Common myeloid progenitor, CD34-positive (primary cell): Measurements from ENCODE around the gene FBXO24.
A peak's percentile ranks its signal among the peaks of the same experiment; 100 is the strongest.

Experiments used
- CTCF ChIA-PET: fragments of 350-600 bp; sonication (Branson Sonifier 250); formaldehyde crosslinking; loops from one replicate; lab custom pipeline; 2021; ENCODE audit warnings: antibody characterized with exemption; lab: Charles Lee
- POLR2A ChIA-PET: fragments of 350-600 bp; sonication (Branson Sonifier 250); formaldehyde crosslinking; loops from one replicate; lab custom pipeline; 2021; ENCODE audit warnings: antibody characterized with exemption; lab: Charles Lee
- DNase-seq, 3 donors: peaks; one replicate each; pipeline versions ENCODE4 v3.0.0 to v3.0.0-alpha.2; 2013
- H3K27ac ChIP-seq, 2 experiments: 1 replicate in 1 of 2; 2 replicates in 1 of 2; pipeline ENCODE4 v1.7.0; 2013; ENCODE audit warnings: inconsistent platforms in 2 of 2, low read length in 2 of 2, mild to moderate bottlenecking in 2 of 2, low read depth in 1 of 2, moderate library complexity in 1 of 2; ENCODE audit not compliant: severe bottlenecking in 2 of 2, insufficient read depth in 1 of 2, poor library complexity in 1 of 2
- H3K27me3 ChIP-seq, 5 experiments: replicated peaks in 2 of 5; 1 replicate in 3 of 5; 2 replicates in 2 of 5; pipeline versions ENCODE4 v1.6.1 to v1.7.0; 2013; ENCODE audit warnings: low read length in 4 of 5, mild to moderate bottlenecking in 2 of 5, moderate library complexity in 2 of 5, inconsistent platforms in 1 of 5; ENCODE audit not compliant: insufficient read depth in 5 of 5, control insufficient read depth in 4 of 5
- H3K36me3 ChIP-seq, 4 experiments: 1 replicate in 2 of 4; 2 replicates in 2 of 4; pipeline versions ENCODE4 v1.6.1 to v1.7.0; 2013; ENCODE audit warnings: low read length in 3 of 4, control low read depth in 1 of 4, mild to moderate bottlenecking in 1 of 4; ENCODE audit not compliant: control insufficient read depth in 4 of 4, insufficient read depth in 4 of 4
- H3K4me1 ChIP-seq, 4 experiments: 1 replicate in 3 of 4; 2 replicates in 1 of 4; pipeline versions ENCODE4 v1.6.1 to v1.7.1; 2013; ENCODE audit warnings: low read length in 3 of 4, mild to moderate bottlenecking in 3 of 4, control low read depth in 1 of 4, inconsistent platforms in 1 of 4, moderate library complexity in 1 of 4; ENCODE audit not compliant: control insufficient read depth in 4 of 4, insufficient read depth in 4 of 4; ENCODE audit errors: control extremely low read depth in 1 of 4
- H3K4me3 ChIP-seq, 7 experiments: 1 replicate in 4 of 7; 2 replicates in 3 of 7; pipeline versions ENCODE4 v1.5.1 to v1.7.0; 2013; ENCODE audit warnings: mild to moderate bottlenecking in 7 of 7, low read length in 6 of 7, moderate library complexity in 6 of 7, inconsistent platforms in 2 of 7, low read depth in 2 of 7, control low read depth in 1 of 7; ENCODE audit not compliant: insufficient read depth in 4 of 7, control insufficient read depth in 1 of 7; ENCODE audit errors: extremely low read depth in 1 of 7
- H3K9me3 ChIP-seq, 5 experiments: 1 replicate in 4 of 5; 2 replicates in 1 of 5; pipeline versions ENCODE4 v1.6.1 to v1.7.1; 2013; ENCODE audit warnings: low read length in 4 of 5, mild to moderate bottlenecking in 2 of 5, inconsistent platforms in 1 of 5, low read depth in 1 of 5, moderate library complexity in 1 of 5; ENCODE audit not compliant: control insufficient read depth in 4 of 5, insufficient read depth in 2 of 5; ENCODE audit errors: control extremely low read depth in 1 of 5
- WGBS: methylation state at CpG from one replicate; pipeline ENCODE4 v1.1.5; 2013; ENCODE audit not compliant: insufficient coverage; 5-methylcytosine and 5-hydroxymethylcytosine counted together

FBXO24 gene

DNA sequence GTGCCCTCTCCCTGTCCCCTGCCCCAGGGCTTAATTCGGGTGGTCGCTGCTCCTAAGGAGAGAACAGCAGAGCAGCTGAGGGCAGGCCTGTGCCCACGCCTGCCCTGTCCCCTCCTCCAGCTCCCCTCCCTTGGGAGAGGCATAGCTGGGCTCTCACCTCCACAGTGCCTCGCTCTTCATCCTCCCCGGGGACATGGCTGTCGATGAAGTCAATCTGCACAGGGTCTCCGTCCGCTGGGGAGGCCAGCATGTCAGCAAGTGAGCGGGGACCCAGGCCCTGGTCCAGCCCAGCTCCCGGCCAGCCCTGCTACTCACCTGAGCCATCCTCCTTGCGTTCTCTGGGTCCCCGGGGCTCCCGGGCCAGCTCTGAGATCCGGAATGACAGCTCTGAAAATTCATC lies 8.6 kb upstream of the FBXO24 start:
- DNase-seq, result no peak
- 94% methylated on average over 13 of the region's 14 CpGs for WGBS
- ChIA-PET CTCF (interaction anchor here (1.3 to 4.5 kb wide), 4 partner anchors 9 to 108 kb away, joined by 5 to 29 read pairs (median 6); partner anchors contain the start of genes FBXO24 and LRCH4), POLR2A (interaction anchor here (0.9 kb wide), 1 partner anchor 9 kb away, joined by 4 read pairs; the partner anchor contains the start of genes FBXO24 and LRCH4)
- Histone ChIP-seq H3K27me3 (no peaks in the 10 kb centered on the region), H3K9me3 (no peaks in the 10 kb centered on the region), H3K4me1 (peaks cover under 1 to 16% (median 11%) of the 10 kb centered on the region in 4 experiments), H3K27ac (no peak overlapping the region), H3K36me3 (peaks cover 7 to 94% (median 81%) of the 10 kb centered on the region in 4 experiments), H3K4me3 (no peak overlapping the region)

DNA sequence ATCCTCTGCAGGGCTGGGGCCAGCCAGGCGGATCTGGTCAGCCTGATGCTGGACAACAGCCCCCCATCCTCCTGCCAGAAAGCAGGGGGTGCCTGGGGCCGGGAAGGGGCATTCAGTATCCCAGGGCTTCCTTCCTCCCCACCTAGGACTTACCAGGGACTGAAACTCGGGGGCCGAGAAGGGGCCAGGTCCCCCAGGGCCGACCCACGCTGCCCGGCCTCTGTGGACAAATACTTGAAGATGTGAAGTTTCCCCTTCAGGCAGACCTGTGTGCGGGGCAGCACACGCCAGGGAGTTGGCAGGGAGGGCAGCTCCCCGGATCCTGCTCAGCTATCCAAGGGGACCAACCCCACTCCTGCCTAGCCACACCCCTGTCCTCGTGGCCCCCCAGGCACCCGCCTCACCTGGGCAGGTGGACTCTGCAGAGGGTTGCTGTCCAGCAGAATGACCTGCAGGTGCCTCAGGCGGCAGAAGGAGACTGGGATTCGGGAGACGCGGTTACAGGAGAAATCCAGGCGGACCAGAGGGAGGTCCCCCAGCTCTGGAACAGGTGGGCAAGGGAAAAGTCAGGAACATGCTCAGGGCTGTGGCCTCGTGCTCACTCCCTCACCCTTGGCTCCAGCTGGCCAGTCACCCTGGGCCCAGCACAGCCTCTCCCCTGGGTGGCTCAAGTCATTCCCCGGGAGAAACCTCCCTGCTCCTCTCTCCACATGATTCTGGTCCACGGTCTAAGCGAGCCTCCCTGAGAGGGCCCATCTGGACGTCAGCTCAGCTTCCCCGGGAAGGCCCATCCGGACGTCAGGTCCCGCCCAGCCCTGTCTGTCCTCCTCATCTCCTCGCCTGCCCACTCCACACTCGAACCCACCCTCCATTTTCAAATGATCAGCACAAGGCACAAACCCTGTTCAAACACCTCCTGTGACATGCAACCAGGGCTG lies 7.6 kb upstream of the FBXO24 start:
- no peak for DNase-seq
- CTCF ChIA-PET, result interaction anchor here (1.5 to 4.5 kb wide), 2 partner anchors 13 to 19 kb away, joined by 5 to 29 read pairs; no protein-coding TSS in a partner anchor
- peaks cover 6 to 26% (median 21%) of the 10 kb centered on the region in 4 experiments for H3K4me1 ChIP-seq
- POLR2A ChIA-PET, result no interaction called here
- H3K9me3 ChIP-seq, result no peaks in the 10 kb centered on the region
- peaks cover 7 to 88% (median 76%) of the 10 kb centered on the region in 4 experiments for H3K36me3 ChIP-seq
- H3K27ac ChIP-seq, result no peak overlapping the region
- 96% methylated on average over 25 of the region's 28 CpGs for WGBS
- no peaks in the 10 kb centered on the region for H3K27me3 ChIP-seq
- no peak overlapping the region for H3K4me3 ChIP-seq

DNA sequence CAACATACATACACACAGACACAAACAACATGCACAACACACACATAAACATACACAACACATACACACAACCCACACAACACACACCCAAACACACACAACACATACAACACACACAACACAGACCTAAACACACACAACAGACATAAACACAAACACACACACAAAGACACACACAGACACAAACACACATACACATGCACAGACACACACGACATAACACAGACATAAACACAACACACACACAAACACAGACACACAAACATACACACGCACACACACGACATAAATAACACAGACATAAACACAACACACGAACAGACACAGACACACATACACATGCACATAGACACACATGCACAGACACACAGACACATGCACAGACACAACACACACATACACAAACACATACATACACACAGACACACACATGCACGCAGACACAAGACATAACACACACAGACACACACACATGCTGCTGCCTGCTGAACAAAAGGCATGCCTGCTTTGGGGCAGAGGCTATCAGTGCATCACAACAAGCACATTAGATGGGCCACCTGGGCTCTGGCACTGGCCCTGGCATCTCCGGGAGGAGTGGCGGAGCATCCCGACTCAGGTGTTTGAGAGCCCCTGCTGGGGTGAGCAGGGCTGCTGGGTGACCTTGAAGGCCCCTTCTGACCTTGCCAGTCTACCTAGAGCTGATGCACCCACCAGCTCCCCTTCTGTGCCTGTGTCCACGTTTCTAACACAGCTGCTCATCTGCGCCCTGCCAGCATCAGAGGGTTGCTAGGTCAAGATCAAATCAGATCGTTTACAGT lies 5.5 kb upstream of the FBXO24 start:
- no peaks in the 10 kb centered on the region for H3K27me3 ChIP-seq
- ChIA-PET CTCF (interaction anchor here (1.6 to 12.6 kb wide), 3 partner anchors 8 to 17 kb away, joined by 7 to 242 read pairs (median 11); partner anchors contain the start of gene SAP25), POLR2A (interaction anchor here (0.6 kb wide), 1 partner anchor 514 kb away, joined by 6 read pairs; no protein-coding TSS in a partner anchor)
- H3K36me3 ChIP-seq, result peaks cover 7 to 68% (median 57%) of the 10 kb centered on the region in 4 experiments
- H3K4me1 ChIP-seq, result peaks cover 6 to 46% (median 39%) of the 10 kb centered on the region in 4 experiments
- 95% methylated on average over 10 of the region's 11 CpGs for WGBS
- DNase-seq, result no peak
- no peaks in the 10 kb centered on the region for H3K9me3 ChIP-seq
- H3K4me3 ChIP-seq, result no peak overlapping the region
- peak overlapping the region in 1 of 2 experiments; percentile 94 for H3K27ac ChIP-seq

DNA sequence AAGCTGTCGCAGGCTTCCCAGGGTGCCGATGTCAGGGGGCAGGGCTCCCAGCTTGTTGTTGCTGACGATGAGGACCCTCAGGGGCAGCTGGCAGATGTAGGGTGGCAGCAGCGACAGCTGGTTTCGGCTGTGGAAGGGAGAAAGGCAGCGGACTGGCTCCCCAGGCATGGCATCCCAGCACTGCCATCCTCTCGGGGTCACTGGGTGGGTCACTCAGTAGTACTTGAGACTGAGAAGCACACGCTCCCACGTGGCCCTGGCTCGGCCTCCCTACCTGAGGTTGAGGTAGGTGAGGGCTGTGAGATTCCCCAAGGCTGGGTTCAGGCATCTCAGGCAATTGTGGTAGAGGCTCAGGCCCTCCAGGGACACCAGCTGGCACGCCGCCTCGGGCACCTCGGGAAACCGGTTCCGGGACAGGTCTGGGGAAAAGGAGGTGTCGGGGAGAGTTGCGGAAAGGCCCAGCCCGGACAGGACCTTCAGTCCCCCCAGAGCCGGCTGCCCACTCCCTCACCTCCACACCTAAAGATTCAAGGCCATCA lies 4.0 kb upstream of the FBXO24 start:
- ChIA-PET POLR2A (no interaction called here), CTCF (interaction anchor here (1.2 to 12.6 kb wide), 4 partner anchors 9 to 21 kb away, joined by 3 to 242 read pairs (median 9); partner anchors contain the start of genes PCOLCE and SAP25)
- H3K4me3 ChIP-seq, result peak overlapping the region in 5 of 7 experiments; percentile 20 to 96 (median 95)
- H3K36me3 ChIP-seq, result peaks cover 7 to 54% (median 45%) of the 10 kb centered on the region in 4 experiments
- peaks cover 6 to 51% (median 43%) of the 10 kb centered on the region in 4 experiments for H3K4me1 ChIP-seq
- H3K27me3 ChIP-seq, result no peaks in the 10 kb centered on the region
- 90% methylated on average over 14 of the region's 20 CpGs for WGBS
- H3K27ac ChIP-seq, result peak overlapping the region; percentile 78 to 94
- DNase-seq, result no peak
- H3K9me3 ChIP-seq, result no peaks in the 10 kb centered on the region

DNA sequence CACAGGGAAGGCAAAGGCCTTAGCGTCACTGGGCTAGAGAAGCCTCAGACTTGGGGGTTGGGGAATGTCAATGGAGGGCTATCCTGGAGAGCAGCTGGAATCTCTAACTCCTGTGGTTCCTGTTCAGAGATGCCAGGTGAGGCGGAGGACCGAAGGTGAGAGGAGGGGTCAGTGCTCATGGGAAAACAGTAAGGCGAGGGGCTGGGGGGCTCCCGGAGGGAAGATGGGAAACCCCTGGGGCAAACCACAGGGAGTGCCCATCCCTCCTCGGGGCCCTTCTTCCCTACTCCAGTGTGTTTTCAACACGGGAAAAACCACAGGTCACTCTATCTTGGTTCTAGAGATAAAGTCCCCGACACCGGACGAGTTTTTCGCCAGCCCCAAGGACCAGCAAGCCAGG lies 3.5 kb upstream of the FBXO24 start:
- Histone ChIP-seq H3K27me3 (no peaks in the 10 kb centered on the region), H3K4me3 (peak overlapping the region in 6 of 7 experiments; percentile 64 to 96 (median 95)), H3K36me3 (peaks cover 7 to 49% (median 41%) of the 10 kb centered on the region in 4 experiments), H3K27ac (peak overlapping the region; percentile 78 to 94), H3K4me1 (peaks cover 6 to 52% (median 46%) of the 10 kb centered on the region in 4 experiments), H3K9me3 (no peaks in the 10 kb centered on the region)
- DNase-seq, result no peak
- WGBS, result 49% methylated on average over 10 of the region's 11 CpGs
- CTCF ChIA-PET, result interaction anchor here (1.8 to 12.6 kb wide), 2 partner anchors 10 to 19 kb away, joined by 11 to 242 read pairs; partner anchors contain the start of gene SAP25
- POLR2A ChIA-PET, result interaction anchor here (2.2 to 3.8 kb wide), 2 partner anchors 12 to 154 kb away, joined by 7 to 34 read pairs; partner anchors contain the start of genes MEPCE and ZCWPW1
